DND-41 (cell line): ENCODE data around the gene COG3.

Experiments used
- ATAC-seq: fragments of 200-7000 bp; cut with Tn5 transposase; 3 replicates; pipeline ENCODE4 v1.9.1; 2021; ENCODE audit warnings: low read depth; ENCODE audit not compliant: insufficient read depth
- DNase-seq: peaks from one replicate; pipeline ENCODE4 v3.0.0-alpha.2; 2020
- H2AFZ ChIP-seq: 2 replicates; pipeline ENCODE4 v1.6.0; 2012; ENCODE audit warnings: low read depth, low read length
- H3K27ac ChIP-seq: 2 replicates; pipeline ENCODE4 v1.5.1; 2012; ENCODE audit warnings: low read length, inconsistent platforms
- H3K27me3 ChIP-seq: fragments of 200-600 bp; sonication (generic); 2 replicates; pipeline ENCODE4 v1.6.0; 2012; ENCODE audit warnings: low read length, mild to moderate bottlenecking, inconsistent platforms; ENCODE audit not compliant: insufficient read depth, poor library complexity
- H3K36me3 ChIP-seq: 2 replicates; pipeline ENCODE4 v1.5.1; 2012; ENCODE audit warnings: low read length, inconsistent platforms; ENCODE audit not compliant: insufficient read depth
- H3K4me1 ChIP-seq: 2 replicates; pipeline ENCODE4 v1.5.1; 2012; ENCODE audit warnings: mild to moderate bottlenecking, low read length; ENCODE audit not compliant: insufficient read depth
- H3K4me2 ChIP-seq: 2 replicates; pipeline ENCODE4 v1.6.0; 2012; ENCODE audit warnings: mild to moderate bottlenecking, moderate library complexity, low read length, inconsistent platforms; ENCODE audit not compliant: insufficient read depth
- H3K4me3 ChIP-seq, 2 experiments: fragments of 200-600 bp in 1 of 2; shearing (Covaris generic) in 1 of 2; 2 replicates each; pipeline ENCODE4 v1.5.1; 2012 to 2016; ENCODE audit warnings: inconsistent platforms in 2 of 2, low read length in 2 of 2, mild to moderate bottlenecking in 2 of 2, low read depth in 1 of 2, moderate library complexity in 1 of 2
- H3K79me2 ChIP-seq: 2 replicates; pipeline ENCODE4 v1.6.0; 2012; ENCODE audit warnings: low read length, inconsistent platforms; ENCODE audit not compliant: insufficient read depth
- H3K9ac ChIP-seq: 2 replicates; pipeline ENCODE4 v1.6.0; 2012; ENCODE audit warnings: low read depth, mild to moderate bottlenecking, inconsistent platforms, low read length, moderate library complexity
- H3K9me3 ChIP-seq: 2 replicates; pipeline ENCODE4 v1.5.1; 2012; ENCODE audit warnings: low read length, moderate library complexity, mild to moderate bottlenecking, inconsistent platforms; ENCODE audit not compliant: insufficient read depth, severe bottlenecking
- H4K20me1 ChIP-seq: 2 replicates; pipeline ENCODE4 v1.6.0; 2012; ENCODE audit warnings: low read length; ENCODE audit not compliant: insufficient read depth
- EZH2 ChIP-seq: IDR thresholded peaks from 3 replicates; pipeline ENCODE4 v1.6.1; 2012; ENCODE audit warnings: borderline replicate concordance, low read depth, mild to moderate bottlenecking, moderate library complexity, low read length, inconsistent platforms; ENCODE audit not compliant: severe bottlenecking
- TF ChIP-seq, protein P1 (sequence below): IDR thresholded peaks from 2 replicates; pipeline ENCODE4 v1.5.1; 2012; ENCODE audit warnings: borderline replicate concordance, low read length, moderate library complexity, mild to moderate bottlenecking; ENCODE audit not compliant: poor library complexity, severe bottlenecking; ENCODE audit errors: extremely low read depth

The COG3 gene

DNA sequence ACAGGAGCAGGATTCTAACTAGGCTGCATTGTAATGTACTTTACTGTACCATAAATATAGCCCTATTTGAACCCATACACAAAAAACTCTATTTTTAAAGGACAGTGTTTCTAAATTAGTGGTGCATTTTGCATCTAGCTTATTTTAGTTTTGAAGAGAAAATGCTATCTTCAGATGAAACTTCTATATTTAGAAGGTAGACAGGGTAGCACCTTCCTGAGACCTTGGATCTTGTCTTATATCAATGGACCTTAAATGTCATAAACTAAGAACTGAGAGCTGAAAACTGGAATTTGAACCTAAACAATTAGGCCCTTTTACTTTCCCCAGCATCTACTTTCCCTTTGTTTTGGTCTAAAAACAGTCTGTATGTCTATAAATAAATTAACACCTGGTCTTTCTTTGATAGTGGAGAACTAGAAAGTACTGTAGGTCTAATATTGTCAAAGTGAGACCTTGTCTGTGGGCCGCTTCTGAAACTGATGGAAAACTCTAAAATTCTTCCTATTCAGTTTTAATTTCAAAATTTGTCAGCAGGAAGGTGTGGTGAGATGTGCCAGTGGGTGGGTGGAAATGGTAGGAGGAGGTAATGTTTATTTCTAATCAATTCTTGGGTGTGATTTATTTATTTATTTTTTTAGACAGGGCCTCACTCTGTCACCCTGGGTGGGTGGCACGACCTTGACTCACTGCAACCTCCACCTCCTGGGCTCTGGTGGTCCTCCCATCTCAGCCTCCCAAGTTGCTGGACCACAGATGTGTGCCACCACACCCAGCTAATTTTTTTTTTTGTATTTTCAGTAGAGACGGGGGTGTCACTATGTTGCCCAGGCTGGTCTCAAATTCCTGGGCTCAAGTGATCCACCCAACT lies 10.1 kb downstream of the COG3 start:
- no peaks in the 10 kb centered on the region; the same call in 1 of the 2 replicates for H3K4me1 ChIP-seq
- H3K4me2 ChIP-seq: no peak overlapping the region
- no peaks in the 10 kb centered on the region for H3K27me3 ChIP-seq
- H3K9ac ChIP-seq: no peak overlapping the region
- H3K79me2 ChIP-seq: peaks cover 60% of the 10 kb centered on the region
- H3K9me3 ChIP-seq: no peaks in the 10 kb centered on the region
- no peak for ATAC-seq
- H2AFZ ChIP-seq: no peak overlapping the region
- H3K4me3 ChIP-seq: no peak overlapping the region
- no peak overlapping the region for H3K27ac ChIP-seq
- no peak for TF ChIP-seq EZH2
- TF ChIP-seq, protein P1, sequence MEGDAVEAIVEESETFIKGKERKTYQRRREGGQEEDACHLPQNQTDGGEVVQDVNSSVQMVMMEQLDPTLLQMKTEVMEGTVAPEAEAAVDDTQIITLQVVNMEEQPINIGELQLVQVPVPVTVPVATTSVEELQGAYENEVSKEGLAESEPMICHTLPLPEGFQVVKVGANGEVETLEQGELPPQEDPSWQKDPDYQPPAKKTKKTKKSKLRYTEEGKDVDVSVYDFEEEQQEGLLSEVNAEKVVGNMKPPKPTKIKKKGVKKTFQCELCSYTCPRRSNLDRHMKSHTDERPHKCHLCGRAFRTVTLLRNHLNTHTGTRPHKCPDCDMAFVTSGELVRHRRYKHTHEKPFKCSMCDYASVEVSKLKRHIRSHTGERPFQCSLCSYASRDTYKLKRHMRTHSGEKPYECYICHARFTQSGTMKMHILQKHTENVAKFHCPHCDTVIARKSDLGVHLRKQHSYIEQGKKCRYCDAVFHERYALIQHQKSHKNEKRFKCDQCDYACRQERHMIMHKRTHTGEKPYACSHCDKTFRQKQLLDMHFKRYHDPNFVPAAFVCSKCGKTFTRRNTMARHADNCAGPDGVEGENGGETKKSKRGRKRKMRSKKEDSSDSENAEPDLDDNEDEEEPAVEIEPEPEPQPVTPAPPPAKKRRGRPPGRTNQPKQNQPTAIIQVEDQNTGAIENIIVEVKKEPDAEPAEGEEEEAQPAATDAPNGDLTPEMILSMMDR: no peak
- no peak for DNase-seq
- peaks cover 20% of the 10 kb centered on the region; the same call in 1 of the 2 replicates for H3K36me3 ChIP-seq
- H4K20me1 ChIP-seq: peaks cover 10% of the 10 kb centered on the region; the same call in 1 of the 2 replicates

DNA sequence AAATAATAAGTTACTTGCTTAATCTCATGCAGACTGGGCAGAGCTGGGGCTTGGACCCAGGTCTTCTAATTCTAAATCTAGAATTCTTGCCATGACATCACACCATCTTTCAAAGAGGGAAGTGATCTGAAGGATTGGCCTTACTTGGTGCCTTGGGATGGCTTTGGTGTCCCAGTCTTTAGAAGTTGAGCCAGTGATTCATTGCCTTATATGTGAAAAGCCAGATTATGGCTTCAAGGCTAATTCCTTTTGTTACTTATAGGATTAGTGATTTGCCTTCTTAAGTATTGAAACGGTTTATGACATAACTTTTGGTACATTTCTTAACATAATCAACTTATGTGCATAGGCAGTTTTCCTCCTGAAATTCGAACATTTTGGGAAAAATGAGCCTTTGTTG lies 14.9 kb downstream of the COG3 start:
- no peak for TF ChIP-seq EZH2
- TF ChIP-seq, protein P1: no peak
- peaks cover 63% of the 10 kb centered on the region for H3K36me3 ChIP-seq
- no peak for ATAC-seq
- DNase-seq: no peak
- H3K9me3 ChIP-seq: no peaks in the 10 kb centered on the region
- H3K27ac ChIP-seq: no peak overlapping the region
- H3K4me3 ChIP-seq: no peak overlapping the region
- no peaks in the 10 kb centered on the region for H3K4me1 ChIP-seq
- H3K4me2 ChIP-seq: no peak overlapping the region
- no peak overlapping the region for H2AFZ ChIP-seq
- no peaks in the 10 kb centered on the region for H4K20me1 ChIP-seq
- peaks cover 15% of the 10 kb centered on the region for H3K79me2 ChIP-seq
- no peak overlapping the region for H3K9ac ChIP-seq
- no peaks in the 10 kb centered on the region for H3K27me3 ChIP-seq

DNA sequence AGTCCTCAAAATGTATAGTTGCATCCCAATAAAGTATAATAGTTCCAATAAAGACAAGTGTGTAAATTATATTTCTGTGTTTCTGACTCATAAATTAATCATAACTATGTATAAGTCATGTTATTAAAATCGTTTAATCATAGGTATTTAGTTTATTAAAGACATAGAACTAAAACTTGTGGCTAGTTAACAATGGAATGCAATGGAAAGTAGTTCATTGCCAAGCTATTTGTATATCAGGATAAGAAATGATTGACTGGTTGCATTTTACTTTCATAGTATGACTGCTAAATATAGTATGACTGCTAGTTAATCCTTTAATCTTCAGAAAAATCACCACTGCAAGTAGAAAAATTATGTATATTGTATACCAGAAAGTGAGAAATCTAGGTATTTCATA lies 16.9 kb downstream of the COG3 start:
- Histone ChIP-seq H3K79me2 (peaks cover 2% of the 10 kb centered on the region; the same call in 1 of the 2 replicates), H2AFZ (no peak overlapping the region), H3K4me2 (no peak overlapping the region), H3K4me1 (no peaks in the 10 kb centered on the region), H3K4me3 (no peak overlapping the region), H3K36me3 (peaks cover 66% of the 10 kb centered on the region), H3K9ac (no peak overlapping the region), H3K9me3 (no peaks in the 10 kb centered on the region), H3K27ac (no peak overlapping the region), H3K27me3 (no peaks in the 10 kb centered on the region), H4K20me1 (no peaks in the 10 kb centered on the region)
- TF ChIP-seq, protein P1: no peak
- no peak for TF ChIP-seq EZH2
- DNase-seq: no peak
- no peak for ATAC-seq
